Vagina (tissue), 2 donors: ENCODE data around the gene METTL16.

Experiments
- CTCF ChIP-seq, 3 experiments: fragments of 450-650 bp in 2 of 3; fragments of 200-600 bp in 1 of 3; sonication (generic) in 1 of 3; IDR thresholded peaks; one replicate each; pipeline ENCODE4 v1.5.1; 2017 to 2019; ENCODE audit warnings: antibody characterized with exemption in 3 of 3, mild to moderate bottlenecking in 2 of 3, moderate library complexity in 2 of 3
- POLR2A ChIP-seq, 2 donors: fragments of 450-650 bp; IDR thresholded peaks; one replicate each; pipeline ENCODE4 v1.6.1; 2017; ENCODE audit warnings: antibody characterized with exemption in 2 of 2, mild to moderate bottlenecking in 2 of 2, moderate library complexity in 2 of 2
- POLR2AphosphoS5 ChIP-seq, 2 donors: sonication (generic); formaldehyde crosslinking; IDR thresholded peaks; one replicate each; pipeline ENCODE4 v1.9.0; 2017; ENCODE audit warnings: antibody characterized with exemption in 2 of 2, mild to moderate bottlenecking in 2 of 2, low read depth in 1 of 2; ENCODE audit not compliant: insufficient read depth in 1 of 2

- TF ChIP-seq POLR2A (IDR thresholded peaks at IDR 0.05) (no peak), CTCF (IDR thresholded peaks at IDR 0.05) (no peak), POLR2AphosphoS5 (IDR thresholded peaks at IDR 0.05; ENCODE audit: insufficient read depth in 1 of 2, low read depth in 1 of 2) (no peak)
These were observed 76.4 kb downstream of the METTL16 start for GRCh38 chr17:2435181-2435741.
